Measurements from ENCODE around the gene SELENOO.

Gene SELENOO

DNA sequence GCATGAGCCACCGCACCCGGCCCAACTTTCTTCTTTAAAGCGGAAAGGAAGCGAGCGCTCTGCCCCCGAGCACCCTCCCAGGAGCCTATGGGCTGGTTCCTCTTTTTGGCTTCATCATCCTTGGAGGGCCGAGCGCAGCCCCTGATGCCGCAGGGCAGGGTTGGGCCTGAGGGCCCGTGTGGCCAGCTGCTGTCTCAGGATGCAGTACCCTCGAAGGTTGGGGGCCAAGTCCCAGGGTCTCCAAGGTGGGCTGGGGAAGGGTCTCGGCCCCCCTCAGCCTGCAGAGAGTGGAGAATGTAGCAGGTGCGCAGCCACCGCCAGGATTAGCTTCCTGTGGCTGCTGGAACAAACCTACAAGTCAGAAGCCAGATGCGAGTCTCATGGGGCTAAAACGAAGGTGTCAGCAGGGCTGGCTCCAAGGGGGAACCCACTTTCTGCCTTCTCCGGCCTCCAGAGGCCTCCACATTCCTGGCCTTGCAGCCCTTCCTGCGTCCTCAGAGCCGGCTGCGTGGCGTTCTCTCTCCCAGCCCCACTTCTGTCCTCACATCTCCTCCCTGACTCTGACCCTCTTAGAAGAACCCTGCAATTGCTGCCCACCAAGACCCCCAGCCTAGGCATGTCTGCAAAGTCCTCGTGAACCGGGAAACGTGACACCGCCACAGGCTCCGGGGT is 27.4 kb upstream of the SELENOO start:
- no peak for DNase-seq

DNA sequence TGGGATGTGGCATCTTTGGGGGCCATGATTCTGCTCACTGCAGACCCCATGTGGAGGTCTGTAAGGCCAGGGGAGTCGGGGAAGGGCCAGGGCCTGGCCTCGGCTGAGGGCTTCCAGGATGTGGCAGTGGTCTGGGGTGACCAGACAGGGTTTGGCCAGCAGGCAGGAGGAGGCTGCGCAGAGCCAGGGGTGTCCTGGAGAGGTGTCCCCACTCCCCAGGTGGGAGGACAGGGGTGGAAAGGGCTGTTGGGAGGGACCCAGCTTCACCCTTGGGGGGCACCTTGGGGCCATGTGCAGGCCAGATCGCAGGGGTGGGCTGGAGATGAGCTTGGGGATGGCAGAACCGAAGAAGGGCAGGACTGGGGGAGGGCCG is 26.8 kb upstream of the SELENOO start:
- no peak for DNase-seq

DNA sequence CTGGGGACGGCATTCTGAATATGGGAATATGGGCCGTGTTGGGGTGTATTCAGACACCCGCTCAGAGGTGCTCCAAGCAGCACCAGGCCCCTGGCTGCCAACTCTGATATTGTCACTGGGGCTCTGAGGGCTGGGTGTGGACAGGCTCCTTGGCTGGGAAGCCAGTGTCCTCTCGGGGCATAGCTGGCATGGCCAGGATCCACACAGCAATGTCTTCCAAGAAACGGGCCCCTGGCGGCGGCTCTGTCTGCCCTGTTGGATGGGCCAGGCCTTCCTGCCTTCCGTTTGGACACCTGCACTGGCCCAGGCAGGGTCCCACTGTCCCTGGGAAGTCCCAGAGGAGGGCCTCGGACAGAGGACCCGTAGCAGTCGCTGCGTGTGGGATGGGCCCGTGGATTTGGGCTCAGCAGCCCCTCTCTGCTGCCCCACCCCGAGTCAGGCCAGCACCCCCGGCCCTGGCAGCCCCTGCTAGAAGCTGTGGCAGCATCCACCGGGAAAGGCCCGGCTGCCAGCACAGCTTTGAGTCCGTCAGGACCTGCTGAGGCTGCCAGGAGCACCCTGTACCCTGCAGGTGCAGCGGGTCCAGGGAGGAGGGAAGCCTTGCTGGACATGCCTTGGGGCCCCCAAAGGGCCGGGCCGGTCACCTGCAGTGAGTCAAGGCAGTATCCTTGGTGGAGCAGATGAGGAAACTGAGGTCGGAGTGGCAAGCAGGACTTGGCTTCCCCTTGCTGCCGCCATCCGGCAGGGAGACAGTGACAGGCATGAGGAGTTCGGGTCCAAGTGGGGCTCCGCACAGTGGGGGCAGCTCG is 26.2 kb upstream of the SELENOO start:
- DNase-seq, result no peak

DNA sequence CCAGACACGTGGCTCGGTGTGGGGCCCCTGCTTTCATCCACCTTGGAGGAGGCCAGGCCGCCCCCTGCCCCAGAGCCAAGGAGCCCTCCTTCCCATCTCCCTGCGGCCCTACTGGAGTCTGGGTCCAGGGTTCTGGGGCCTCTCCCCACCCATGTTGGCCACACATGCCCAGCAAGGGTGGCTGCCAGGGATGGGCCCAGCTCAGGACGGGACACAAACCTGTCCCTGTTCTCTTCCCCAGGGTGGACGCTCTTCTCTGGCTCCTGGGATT is 25.7 kb upstream of the SELENOO start:
- DNase-seq, result no peak

DNA sequence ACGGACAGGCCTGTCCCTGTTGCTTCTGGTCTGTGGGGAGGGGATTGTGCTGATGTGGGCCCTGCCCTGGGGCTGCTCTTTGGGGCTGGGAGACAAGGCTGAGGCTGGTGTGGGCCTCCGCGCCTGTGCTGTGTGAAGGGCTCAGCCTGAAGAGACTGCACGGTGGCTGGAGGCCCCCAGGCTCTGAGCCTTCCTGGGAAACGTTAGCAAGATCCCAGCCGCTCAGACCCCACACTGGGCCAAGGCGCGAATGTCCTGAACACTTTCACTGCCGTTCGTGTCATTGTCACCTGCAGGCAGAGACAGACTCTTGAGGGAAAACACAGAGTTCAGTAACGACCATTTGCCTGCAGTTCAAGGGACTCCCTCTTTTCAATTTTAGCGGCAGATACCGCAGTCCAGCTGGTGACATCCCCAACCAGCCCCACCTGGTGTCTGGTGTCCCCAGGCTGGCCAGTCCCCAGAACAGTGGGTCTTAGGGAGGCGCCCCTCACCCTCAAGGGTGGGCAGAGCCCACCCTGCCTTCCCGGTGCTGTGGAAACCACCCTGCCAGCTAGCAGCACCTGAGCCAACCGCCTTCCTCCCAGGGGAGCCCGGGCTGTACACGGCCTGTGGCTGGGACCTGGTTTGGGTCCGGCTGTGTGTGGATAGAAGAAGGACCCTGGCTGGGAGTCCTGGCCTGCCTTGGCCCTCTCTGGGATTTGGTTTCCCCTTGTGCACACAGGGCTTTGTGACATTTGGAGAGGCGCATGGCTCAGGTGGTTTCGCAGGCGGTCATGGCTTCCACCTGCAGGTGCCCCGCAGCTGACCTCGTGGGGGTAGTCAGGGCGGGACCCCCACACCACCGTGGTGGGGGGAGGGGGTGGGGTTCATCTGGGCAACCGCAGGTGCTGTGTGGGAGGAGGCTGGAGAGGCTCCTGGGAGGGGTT is 24.6 kb upstream of the SELENOO start:
- no peak for DNase-seq

DNA sequence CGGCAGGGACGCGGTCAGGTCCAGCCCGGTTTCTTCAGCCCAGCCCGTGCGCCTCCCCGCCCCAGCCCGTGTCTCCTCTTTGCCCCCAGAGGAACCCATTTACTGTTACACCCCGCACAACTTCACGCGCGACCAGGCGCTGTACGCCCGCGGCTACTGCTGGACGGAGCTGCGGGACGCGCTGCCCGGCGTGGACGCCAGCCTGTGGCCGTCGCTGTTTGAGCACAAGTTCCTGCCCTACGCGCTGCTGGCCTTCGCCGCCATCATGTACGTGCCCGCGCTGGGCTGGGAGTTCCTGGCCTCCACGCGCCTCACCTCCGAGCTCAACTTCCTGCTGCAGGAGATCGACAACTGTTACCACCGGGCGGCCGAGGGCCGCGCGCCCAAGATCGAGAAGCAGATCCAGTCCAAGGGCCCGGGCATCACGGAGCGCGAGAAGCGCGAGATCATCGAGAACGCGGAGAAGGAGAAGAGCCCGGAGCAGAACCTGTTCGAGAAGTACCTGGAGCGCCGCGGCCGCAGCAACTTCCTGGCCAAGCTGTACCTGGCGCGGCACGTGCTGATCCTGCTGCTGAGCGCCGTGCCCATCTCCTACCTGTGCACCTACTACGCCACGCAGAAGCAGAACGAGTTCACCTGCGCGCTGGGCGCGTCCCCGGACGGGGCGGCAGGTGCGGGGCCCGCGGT is 23.8 kb upstream of the SELENOO start:
- no peak for DNase-seq

DNA sequence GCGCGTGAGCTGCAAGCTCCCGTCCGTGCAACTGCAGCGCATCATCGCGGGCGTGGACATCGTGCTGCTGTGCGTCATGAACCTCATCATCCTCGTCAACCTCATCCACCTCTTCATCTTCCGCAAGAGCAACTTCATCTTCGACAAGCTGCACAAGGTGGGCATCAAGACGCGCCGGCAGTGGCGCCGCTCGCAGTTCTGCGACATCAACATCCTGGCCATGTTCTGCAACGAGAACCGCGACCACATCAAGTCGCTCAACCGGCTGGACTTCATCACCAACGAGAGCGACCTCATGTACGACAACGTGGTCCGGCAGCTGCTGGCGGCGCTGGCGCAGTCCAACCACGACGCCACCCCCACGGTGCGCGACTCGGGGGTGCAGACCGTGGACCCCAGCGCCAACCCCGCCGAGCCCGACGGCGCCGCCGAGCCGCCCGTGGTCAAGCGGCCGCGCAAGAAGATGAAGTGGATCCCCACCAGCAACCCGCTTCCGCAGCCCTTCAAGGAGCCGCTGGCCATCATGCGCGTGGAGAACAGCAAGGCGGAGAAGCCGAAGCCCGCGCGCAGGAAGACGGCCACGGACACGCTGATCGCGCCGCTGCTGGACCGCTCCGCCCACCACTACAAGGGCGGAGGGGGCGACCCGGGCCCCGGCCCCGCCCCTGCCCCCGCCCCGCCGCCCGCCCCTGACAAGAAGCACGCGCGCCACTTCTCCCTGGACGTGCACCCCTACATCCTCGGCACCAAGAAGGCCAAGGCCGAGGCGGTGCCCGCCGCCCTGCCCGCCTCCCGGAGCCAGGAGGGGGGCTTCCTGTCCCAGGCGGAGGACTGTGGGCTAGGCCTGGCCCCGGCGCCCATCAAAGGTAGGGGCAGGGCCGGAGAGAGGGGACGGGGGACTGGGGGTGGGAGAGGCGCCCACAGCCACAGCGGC is 23.0 kb upstream of the SELENOO start:
- no peak for DNase-seq

DNA sequence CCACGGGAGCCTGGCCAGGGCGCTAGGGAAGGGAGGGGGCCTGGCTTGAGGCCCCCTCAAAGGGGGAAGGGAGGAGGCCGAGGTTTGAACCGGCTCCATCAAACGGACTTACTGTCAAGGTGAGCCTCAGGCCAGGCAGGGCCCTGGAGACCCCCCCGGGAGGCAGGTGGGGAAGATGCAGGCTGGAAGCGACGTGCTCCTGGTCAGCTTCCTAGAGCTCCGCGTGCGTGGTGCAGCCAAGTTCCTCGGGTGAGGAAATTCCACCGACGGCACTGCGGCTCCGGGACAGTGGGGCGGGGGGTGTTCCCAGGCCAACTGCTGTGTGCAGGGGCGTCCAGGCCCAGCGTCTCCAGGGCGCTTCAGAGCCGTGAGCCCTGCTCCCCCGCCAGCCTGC is 22.3 kb upstream of the SELENOO start:
- DNase-seq, result no peak

DNA sequence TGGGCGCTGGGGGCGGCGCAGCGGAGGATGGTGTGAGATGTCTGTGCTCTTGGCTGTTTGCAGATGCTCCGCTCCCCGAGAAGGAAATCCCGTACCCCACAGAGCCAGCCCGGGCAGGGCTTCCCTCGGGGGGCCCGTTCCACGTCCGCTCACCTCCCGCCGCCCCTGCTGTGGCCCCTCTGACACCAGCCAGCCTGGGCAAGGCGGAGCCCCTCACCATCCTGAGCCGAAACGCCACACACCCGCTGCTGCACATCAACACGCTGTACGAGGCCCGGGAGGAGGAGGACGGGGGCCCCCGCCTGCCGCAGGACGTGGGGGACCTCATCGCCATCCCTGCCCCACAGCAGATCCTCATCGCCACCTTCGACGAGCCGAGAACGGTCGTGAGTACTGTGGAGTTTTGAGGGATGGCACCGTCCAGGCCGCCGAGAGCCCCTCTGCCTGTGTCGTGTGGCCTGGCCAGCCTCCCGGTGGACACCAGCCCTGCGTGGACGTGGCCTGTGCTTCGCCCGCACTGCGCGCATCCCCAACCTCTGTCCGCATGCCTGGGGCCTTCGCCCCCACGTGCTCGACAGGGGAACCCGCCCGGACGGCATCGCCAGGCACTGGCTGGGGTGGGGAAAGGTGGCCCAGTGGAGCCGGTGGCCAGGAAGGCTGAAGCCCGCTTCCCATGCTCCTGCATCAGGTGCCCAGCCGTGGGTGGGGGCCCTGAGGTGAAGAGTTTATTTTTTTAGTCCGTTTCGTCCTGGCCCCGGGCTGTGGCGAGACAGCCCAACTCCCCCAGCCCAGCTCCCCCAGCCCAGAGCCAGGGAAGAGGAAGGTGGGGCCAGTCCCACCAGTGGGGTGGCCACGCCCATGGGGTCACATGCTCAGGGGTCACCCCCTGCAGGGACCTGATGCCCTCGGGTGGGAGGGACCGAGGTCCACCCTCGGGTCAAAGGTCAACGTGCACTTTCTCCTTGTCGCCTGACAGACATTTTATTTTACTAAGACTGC is 21.6 kb upstream of the SELENOO start:
- no peak for DNase-seq

DNA sequence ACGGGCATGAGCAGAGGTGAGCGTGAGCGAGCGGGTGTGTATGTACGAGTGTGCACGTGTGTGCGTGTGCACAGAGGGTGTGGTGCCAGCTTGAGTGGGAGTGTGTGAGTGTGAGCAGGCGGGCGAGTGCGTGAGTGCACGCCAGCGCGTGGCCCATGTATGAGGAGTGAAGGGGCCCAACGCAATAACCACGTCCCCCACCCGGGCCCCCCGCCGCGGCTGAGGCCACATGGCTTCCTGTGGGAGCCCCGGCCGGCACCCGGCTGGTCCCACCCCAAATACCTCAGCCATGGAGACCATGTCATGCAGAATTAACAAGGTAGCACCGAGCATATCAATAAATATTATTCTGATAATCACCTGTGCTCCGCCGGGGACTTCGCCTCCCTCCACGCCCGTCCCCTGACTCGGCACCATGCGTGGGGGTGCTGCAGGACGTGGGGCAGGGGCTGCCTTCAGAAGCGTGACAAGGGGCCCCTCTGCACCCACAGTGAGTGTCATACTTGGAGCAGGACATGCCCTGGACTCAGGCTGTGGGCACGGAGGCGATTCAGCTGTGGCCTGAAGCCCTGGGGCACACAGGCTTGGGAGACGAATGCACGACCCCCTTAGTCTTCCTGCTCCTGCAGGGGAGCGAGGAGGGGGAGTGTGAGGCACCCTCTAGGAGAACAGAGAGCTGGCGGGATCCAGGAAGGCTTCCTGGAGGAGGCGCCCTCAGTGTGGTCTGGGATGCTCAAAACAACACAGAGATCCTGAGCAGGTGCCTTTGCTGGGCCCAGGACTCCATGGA is 20.7 kb upstream of the SELENOO start:
- no peak for DNase-seq

DNA sequence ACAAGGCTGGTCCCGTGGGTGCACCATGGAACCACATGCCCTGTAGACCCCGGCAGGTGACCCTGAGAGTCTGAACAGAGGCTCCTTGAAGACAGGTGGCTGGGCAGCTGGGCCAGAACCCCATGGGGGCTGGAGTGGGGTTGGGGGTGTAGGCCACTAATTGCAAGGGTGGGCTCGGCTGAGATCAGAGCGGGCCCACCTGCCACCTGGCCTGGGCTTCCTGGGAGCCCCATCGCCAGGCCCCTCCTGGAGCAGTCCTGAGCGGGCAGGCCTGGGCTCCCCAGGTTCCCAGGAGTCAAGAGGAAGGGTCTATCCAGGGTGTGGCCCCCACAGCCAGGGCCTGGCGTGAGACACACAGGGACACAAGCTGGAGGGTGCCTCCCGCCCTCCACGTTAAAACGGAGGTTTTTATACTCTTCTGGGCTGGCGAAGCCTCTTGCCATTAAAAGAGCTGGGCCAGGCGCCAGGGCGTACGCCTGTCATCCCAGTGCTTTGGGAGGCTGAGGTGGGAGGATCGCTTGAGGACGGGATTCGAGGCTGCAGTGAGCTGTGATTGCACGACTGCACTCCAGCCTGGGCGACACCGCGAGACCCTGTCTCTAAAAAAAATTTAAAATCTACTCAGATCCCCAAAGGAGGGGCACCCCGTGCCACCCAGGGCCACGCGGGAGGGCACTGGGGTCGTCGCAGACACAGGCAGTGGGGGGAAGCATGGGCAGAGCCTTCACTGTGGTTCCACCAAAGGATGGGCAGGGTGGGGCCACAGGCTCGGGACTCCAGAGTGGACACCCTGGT is 19.9 kb upstream of the SELENOO start:
- DNase-seq, result no peak

DNA sequence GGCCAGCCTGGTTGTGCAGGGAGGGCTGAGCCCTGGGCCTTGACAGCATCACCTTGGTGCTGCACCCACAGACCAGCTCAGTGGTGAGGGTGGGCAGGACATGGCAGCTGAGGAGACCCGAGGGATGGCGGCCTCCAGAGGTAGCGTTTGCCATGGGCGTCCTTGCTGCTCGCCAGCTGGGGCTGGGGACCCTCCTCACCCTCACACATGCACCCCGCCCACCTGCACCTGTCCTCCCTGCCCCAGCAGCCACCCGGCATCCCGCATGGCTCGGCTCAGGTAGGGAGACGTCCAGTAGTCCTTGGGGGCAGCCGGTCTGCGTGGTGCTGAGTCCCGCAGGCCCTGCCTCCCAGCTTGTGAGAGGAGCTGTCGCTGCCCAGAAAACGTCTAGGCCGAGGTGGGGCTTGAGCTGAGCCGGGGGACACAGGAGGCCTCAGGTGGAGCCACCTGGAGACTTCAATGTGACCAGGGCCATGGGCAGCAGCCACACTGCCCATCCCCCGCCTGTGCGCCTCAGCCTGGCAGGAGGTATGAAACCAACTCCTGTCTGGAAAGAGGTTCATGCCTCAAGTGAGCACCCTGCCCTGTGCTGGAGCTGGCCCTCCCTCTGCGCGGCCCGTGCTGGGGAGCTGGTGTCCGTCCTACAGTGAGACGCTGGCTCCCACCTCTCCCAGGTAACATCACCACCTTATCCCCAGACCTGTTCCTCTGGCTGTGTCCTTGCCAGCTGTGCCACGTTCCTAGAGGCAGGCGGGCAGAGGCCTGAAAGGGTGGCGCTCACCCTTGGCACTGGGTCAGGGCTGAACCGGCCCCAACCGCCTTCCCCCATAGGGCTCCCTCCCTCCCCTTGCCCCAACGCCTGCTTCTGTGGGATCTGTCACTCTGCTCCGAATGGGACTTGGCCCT is 18.4 kb upstream of the SELENOO start:
- no peak for DNase-seq

DNA sequence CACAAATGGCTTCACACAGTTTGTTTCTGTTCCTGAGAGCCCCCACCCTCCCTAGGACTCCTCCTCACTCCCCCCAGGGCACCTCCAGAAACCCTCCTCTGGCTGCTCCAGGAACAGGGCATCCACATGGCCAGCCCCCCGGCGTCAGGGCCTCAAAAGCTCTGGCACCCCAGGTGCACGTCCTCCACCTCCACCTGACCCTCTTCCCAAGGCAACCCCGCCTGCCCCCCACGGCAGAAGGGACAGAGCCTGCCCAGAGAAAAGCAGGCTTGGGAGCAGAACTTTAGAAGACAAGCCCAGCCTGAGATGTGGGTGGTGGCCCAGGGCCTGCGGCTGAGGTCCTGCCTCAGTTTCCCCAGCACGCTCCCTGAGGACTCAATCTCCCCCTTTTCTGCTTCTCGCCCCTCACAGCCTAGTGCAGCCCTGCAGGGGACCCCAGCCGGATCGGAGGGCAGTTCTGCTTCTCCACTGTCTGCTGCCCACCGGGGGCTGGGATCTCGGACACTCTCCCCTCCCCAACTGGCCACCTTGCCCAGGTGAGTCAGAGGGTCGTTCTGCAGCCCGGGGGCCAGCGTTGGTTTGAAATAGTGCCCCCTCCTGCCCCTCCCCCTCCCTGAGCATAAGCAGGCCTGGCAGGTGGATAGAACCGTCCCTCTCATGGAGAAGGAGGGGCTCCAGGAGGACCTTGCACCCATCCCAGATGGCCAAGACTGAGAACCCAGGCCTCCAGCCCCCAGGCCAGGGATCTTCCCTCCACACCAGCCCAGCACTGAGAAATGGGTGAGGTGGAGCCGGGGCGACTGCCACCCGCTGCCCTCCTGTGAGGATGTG is 17.5 kb upstream of the SELENOO start:
- DNase-seq, result no peak

DNA sequence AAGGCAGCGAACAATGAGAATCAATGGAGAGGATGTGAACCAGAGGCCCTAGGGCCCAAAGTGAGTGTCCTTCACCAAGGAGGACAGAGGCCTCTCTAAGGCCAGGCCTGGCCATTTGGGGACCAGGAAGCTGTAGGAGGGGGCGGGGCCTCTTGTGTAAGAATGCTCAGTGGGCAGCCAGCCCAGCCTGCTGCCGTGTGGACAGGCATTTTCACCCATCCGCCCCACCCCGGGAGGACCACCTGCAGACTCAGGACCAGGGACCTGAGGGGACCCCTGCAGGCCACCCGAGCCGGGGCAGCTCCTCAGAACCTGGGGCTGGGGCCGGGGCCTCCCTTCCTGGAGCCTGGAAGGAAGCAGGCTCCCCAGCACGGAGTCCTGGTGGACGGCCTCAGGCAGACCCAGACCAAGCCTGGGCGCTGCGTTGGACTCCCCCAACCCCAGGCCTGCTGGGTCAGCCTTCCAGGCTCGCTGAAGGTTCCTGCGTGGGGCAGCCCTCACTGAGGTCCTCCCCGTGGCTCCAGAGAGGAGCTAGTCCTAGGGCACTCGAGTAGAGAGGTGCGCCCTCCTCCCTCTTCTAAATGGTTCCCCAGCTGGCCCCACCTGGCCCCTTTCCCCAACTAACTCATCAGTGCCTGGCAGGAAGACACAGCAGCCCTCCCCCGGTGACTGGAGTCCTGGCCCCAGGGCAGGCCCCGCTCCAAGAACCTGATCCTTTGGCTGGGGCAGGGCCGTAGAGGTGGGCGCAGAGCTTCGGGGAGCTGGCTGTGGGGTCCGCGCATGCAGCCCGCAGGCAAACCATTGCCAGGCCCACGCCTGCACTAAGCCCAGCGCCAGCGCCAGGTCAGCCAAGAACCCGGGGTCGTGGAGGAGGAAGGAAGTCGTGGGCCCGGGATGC is 16.6 kb upstream of the SELENOO start:
- DNase-seq, result no peak

DNA sequence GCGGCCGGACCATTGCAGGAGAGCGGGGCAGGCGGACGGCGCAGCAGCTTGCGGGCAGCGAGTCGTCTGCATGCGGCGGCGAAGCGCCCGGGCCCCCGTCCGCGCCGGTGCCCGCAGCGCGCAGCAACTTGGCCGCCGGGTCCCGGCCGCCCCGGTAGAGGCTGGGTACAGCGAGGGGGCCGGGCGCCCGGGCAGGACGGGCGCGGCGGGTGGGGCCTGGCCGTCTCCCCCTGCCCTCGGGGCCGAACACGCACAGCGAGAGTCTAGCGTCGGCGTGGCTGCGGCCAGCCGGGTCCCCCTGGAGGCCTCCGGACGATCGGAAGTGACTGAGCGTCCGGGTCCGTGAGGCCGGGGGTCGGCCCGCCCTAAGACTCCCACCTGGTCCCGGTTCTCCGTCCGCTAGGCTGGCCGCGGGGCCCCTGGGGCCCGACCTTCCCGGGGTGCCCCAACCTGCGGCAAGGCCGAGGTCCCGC is 15.9 kb upstream of the SELENOO start:
- no peak for DNase-seq

All from activated CD4-positive, alpha-beta T cell treated with anti-CD3 and anti-CD28 coated beads, Interleukin-2, amount 50 U/mL, for 48 hours (primary cell).